NB4 (cell line): ENCODE results near the gene NAA35.

Experiments
- DNase-seq: peaks from one replicate; pipeline ENCODE4 v3.0.0; 2010; ENCODE audit warnings: low read depth
- H3K4me3 ChIP-seq: one replicate; pipeline ENCODE4 v1.5.1; 2011; ENCODE audit warnings: mild to moderate bottlenecking, low read depth, low read length, moderate library complexity
- MAX ChIP-seq: IDR thresholded peaks from 2 replicates; pipeline ENCODE4 v1.6.1; 2011; ENCODE audit warnings: low read depth, low read length
- MYC ChIP-seq: IDR thresholded peaks from 2 replicates; pipeline ENCODE4 v1.6.1; 2011; ENCODE audit warnings: low read depth, low read length
- POLR2A ChIP-seq: IDR thresholded peaks from 2 replicates; pipeline ENCODE4 v1.6.1; 2011; ENCODE audit warnings: mild to moderate bottlenecking; ENCODE audit not compliant: insufficient read length; ENCODE audit errors: extremely low read depth
- TF ChIP-seq, protein P1 (sequence below): IDR thresholded peaks from one replicate; pipeline ENCODE4 v1.5.1; 2012; ENCODE audit warnings: low read depth, low read length

NAA35 gene

DNA sequence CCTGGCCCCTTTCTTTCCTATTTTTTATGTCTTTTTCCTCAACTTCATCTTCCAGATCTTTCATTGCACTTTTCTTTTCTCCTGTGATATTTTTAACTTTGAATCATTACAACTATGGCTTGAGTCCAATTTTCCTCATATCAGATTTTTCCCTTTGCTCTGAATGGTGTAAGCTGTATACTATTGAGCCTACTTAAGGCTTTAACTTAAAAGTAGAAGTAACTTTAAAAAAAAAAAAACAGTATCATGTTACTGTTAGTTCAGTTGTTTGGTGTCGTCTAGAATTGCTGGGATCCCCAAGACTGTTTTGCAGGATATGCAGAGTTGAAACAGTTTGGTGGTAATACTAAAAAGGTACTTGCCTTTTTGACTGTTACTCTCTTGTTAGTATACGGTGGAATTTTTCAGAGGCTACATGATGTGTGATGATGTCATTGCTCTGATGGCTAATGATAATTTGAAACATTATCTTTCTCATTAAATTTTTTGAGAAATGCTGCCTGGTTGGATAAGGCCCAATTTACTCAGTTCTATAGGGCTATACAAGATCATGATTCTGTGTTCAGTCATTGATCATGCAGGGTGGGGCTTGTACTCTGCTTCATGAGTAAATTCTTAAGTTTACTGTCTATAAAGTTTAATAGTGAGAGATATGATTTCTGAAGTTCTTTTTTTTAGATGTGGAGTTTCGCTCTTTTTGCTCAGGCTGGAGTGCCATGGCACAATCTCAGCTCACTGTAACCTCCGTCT lies 8.8 kb downstream of the NAA35 start:
- H3K4me3 ChIP-seq = no peak overlapping the region
- no peak for DNase-seq
- TF ChIP-seq MYC = no peak
- TF ChIP-seq MAX = no peak
- TF ChIP-seq, protein P1, sequence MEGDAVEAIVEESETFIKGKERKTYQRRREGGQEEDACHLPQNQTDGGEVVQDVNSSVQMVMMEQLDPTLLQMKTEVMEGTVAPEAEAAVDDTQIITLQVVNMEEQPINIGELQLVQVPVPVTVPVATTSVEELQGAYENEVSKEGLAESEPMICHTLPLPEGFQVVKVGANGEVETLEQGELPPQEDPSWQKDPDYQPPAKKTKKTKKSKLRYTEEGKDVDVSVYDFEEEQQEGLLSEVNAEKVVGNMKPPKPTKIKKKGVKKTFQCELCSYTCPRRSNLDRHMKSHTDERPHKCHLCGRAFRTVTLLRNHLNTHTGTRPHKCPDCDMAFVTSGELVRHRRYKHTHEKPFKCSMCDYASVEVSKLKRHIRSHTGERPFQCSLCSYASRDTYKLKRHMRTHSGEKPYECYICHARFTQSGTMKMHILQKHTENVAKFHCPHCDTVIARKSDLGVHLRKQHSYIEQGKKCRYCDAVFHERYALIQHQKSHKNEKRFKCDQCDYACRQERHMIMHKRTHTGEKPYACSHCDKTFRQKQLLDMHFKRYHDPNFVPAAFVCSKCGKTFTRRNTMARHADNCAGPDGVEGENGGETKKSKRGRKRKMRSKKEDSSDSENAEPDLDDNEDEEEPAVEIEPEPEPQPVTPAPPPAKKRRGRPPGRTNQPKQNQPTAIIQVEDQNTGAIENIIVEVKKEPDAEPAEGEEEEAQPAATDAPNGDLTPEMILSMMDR = no peak
- TF ChIP-seq POLR2A = no peak

GRCh38 chr9:85959955-85960354 lies 19.0 kb downstream of the NAA35 start:
- no peak for TF ChIP-seq MYC
- TF ChIP-seq, protein P1 = no peak
- TF ChIP-seq POLR2A = no peak
- no peak for TF ChIP-seq MAX
- H3K4me3 ChIP-seq = no peak overlapping the region
- DNase-seq = no peak

DNA sequence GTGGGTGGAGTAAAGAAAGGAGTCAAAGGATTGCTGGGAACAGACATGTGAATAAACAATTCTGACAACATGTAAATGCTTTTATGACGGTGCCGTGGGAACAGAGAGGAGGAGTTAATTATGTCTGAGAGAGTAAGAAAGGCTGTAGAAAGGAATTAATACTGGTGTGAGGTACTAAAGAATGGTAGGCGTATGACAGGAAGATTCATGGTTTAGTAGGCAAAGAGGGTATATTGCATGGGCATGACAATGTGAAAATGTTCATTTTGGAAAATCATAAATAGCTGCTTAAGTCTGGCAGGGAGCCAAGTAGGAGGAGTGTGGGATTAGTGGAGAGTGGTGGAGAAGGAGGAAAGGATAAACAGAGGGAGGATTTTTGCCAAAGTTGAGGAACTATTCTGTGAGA lies 19.7 kb downstream of the NAA35 start:
- TF ChIP-seq, protein P1 = no peak
- TF ChIP-seq MYC (no peak), POLR2A (no peak), MAX (no peak)
- no peak overlapping the region for H3K4me3 ChIP-seq
- no peak for DNase-seq

DNA sequence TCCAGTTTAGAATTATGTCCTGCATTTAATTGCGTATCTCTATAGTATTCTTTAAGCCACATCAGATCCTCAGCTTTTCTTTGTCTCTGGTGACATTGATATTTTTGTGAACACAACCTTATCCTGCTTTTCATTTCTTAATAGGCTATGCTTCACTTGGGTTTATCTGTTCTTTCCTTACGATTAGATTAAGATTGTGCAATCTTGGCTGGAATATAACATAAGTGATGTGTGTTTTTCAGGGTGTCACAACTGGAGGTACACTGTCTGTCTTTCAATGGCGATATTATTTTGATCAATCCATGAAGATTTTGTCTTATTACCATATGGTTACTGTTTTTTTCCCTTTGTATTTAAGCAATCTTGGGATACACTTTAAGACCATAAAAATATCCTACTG lies 23.6 kb downstream of the NAA35 start:
- TF ChIP-seq MYC = no peak
- no peak for DNase-seq
- H3K4me3 ChIP-seq = no peak overlapping the region

GRCh38 chr9:85964949-85965348 lies 24.0 kb downstream of the NAA35 start:
- no peak overlapping the region for H3K4me3 ChIP-seq
- no peak for DNase-seq
- TF ChIP-seq, protein P1 = no peak
- TF ChIP-seq MYC = no peak
- TF ChIP-seq MAX = no peak
- no peak for TF ChIP-seq POLR2A

DNA sequence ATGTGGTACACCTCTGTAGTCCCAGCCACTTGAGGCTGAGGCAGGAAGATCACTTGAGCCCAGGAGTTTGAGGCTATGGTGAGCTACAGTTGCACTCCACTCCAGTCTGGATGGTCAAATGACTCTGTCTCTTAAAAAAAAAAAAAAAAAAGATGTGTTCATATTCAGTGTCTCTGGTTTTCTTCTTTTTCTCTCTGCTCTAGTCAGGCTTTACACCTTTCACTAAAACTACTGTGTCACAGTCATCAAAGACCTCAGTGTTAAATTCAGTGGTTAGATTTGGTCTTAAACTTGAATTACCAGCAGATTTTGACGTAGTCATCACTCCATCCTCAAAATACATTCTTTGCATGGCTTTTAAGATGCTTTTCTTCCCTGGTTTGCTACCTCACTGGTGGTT lies 28.8 kb downstream of the NAA35 start:
- no peak for DNase-seq
- no peak for TF ChIP-seq MAX
- TF ChIP-seq MYC = no peak
- no peak for TF ChIP-seq POLR2A
- TF ChIP-seq, protein P1 = no peak

More for the DNA sequence above, 28.8 kb downstream of the NAA35 start:
- no peak overlapping the region for H3K4me3 ChIP-seq
